HEK293T (cell line): ENCODE data around the gene CHRM4.
A peak's percentile ranks its signal among the peaks of the same experiment; 100 is the strongest.

Source experiments
- ARNT ChIP-seq: fragments of 450-650 bp; IDR thresholded peaks from 2 replicates; pipeline ENCODE4 v1.6.1; 2017; ENCODE audit warnings: mild to moderate bottlenecking
- BHLHE40 ChIP-seq: fragments of 450-650 bp; IDR thresholded peaks from 2 replicates; pipeline ENCODE4 v1.6.1; 2016; ENCODE audit warnings: mild to moderate bottlenecking, moderate library complexity, borderline replicate concordance
- ELF4 ChIP-seq: fragments of 450-650 bp; IDR thresholded peaks from 2 replicates; pipeline ENCODE4 v1.6.1; 2017; ENCODE audit warnings: antibody characterized with exemption
- FOXM1 ChIP-seq: fragments of 450-650 bp; IDR thresholded peaks from 2 replicates; pipeline ENCODE4 v1.6.1; 2017; ENCODE audit warnings: mild to moderate bottlenecking, borderline replicate concordance
- HDGF ChIP-seq: fragments of 450-650 bp; IDR thresholded peaks from 2 replicates; pipeline ENCODE4 v1.6.1; 2017; ENCODE audit warnings: antibody characterized with exemption, borderline replicate concordance
- NFRKB ChIP-seq: fragments of 450-650 bp; IDR thresholded peaks from 2 replicates; pipeline ENCODE4 v1.6.1; 2016; ENCODE audit warnings: mild to moderate bottlenecking, moderate library complexity
- SP1 ChIP-seq: fragments of 450-650 bp; IDR thresholded peaks from 2 replicates; pipeline ENCODE4 v1.6.1; 2017

GRCh38 chr11:46346886-46347636 lies 44.5 kb downstream of the CHRM4 start, which contains the start of gene DGKZ:
- TF ChIP-seq FOXM1 (peak; percentile 37; the same call in 1 of the 2 replicates), ELF4 (no peak), SP1 (no peak), HDGF (no peak), BHLHE40 (no peak), NFRKB (no peak), ARNT (peak; percentile 70)
